Tibial artery (tissue), 4 donors: Measurements from ENCODE around the gene TMEM248.

Source experiments
- DNase-seq, 2 donors: peaks; one replicate each; pipeline ENCODE4 v3.0.0-alpha.2; 2019
- H3K27ac ChIP-seq, 2 donors: fragments of 200-600 bp; sonication (generic) in 1 of 2; 1 replicate in 1 of 2; 2 replicates in 1 of 2; pipeline ENCODE4 v1.5.1; 2018 to 2019; ENCODE audit warnings: mild to moderate bottlenecking in 1 of 2
- H3K27me3 ChIP-seq, 2 donors: fragments of 200-600 bp; sonication (generic) in 1 of 2; one replicate each; pipeline versions ENCODE4 v1.5.1 to v1.6.0; 2016 to 2019
- H3K36me3 ChIP-seq, 3 donors: fragments of 200-600 bp; sonication (generic) in 2 of 3; one replicate each; pipeline ENCODE4 v1.5.1; 2016 to 2019; ENCODE audit warnings: mild to moderate bottlenecking in 2 of 3
- H3K4me1 ChIP-seq, 4 donors: fragments of 200-600 bp; sonication (generic) in 2 of 4; 1 replicate in 3 of 4; 2 replicates in 1 of 4; pipeline ENCODE4 v1.5.1; 2016 to 2019
- H3K4me3 ChIP-seq, 2 donors: fragments of 200-600 bp; sonication (generic) in 1 of 2; 1 replicate in 1 of 2; 2 replicates in 1 of 2; pipeline ENCODE4 v1.5.1; 2018 to 2019; ENCODE audit warnings: mild to moderate bottlenecking in 2 of 2
- H3K9me3 ChIP-seq, 3 donors: fragments of 200-600 bp; sonication (generic) in 1 of 3; one replicate each; pipeline ENCODE4 v1.5.1; 2016 to 2019
- CTCF ChIP-seq, 2 experiments: fragments of 200-600 bp in 1 of 2; fragments of 450-650 bp in 1 of 2; IDR thresholded peaks; one replicate each; pipeline ENCODE4 v1.5.1; 2017 to 2019; ENCODE audit warnings: antibody characterized with exemption in 2 of 2, mild to moderate bottlenecking in 1 of 2, moderate library complexity in 1 of 2
- intact Hi-C: fragments of 100-400 bp; cut with DNase I; formaldehyde crosslinking; loops from one replicate; pipeline ENCODE4 v1.15.0; 2023; ENCODE audit warnings: low total_unique reads

TMEM248 gene

GRCh38 chr7:66899552-66900280, 21.3 kb upstream of the TMEM248 start:
- peaks cover 0 to 78% (median 14%) of the 10 kb centered on the region in 3 donors for H3K36me3 ChIP-seq

GRCh38 chr7:66901941-66902843, 18.8 kb upstream of the TMEM248 start:
- Histone ChIP-seq H3K4me3 (no peak overlapping the region), H3K27me3 (no peaks in the 10 kb centered on the region), H3K36me3 (peaks cover 0 to 71% (median 14%) of the 10 kb centered on the region in 3 donors), H3K9me3 (no peaks in the 10 kb centered on the region), H3K4me1 (no peaks in the 10 kb centered on the region), H3K27ac (no peak overlapping the region)
- DNase-seq: no peak
- intact Hi-C loops: no loop called here
- no peak for TF ChIP-seq CTCF (IDR thresholded peaks at IDR 0.05)

More at GRCh38 chr7:66899552-66900280, 21.3 kb upstream of the TMEM248 start:
- Histone ChIP-seq H3K27ac (no peak overlapping the region), H3K27me3 (no peaks in the 10 kb centered on the region), H3K4me3 (no peak overlapping the region), H3K9me3 (no peaks in the 10 kb centered on the region), H3K4me1 (no peaks in the 10 kb centered on the region)
- intact Hi-C loops: no loop called here
- no peak for TF ChIP-seq CTCF (IDR thresholded peaks at IDR 0.05)
- DNase-seq: no peak

- no peak overlapping the region for H3K27ac ChIP-seq
- TF ChIP-seq CTCF (IDR thresholded peaks at IDR 0.05): no peak
- H3K36me3 ChIP-seq: peaks cover 0 to 65% (median 14%) of the 10 kb centered on the region in 3 donors
- H3K4me1 ChIP-seq: no peaks in the 10 kb centered on the region
- H3K27me3 ChIP-seq: no peaks in the 10 kb centered on the region
- no peak overlapping the region for H3K4me3 ChIP-seq
- no peak for DNase-seq
- intact Hi-C loops: no loop called here
- no peaks in the 10 kb centered on the region for H3K9me3 ChIP-seq
Observed at GRCh38 chr7:66902844-66903180, 18.2 kb upstream of the TMEM248 start.

- H3K27me3 ChIP-seq: no peaks in the 10 kb centered on the region
- no peak overlapping the region for H3K27ac ChIP-seq
- peaks cover 0 to 58% (median 14%) of the 10 kb centered on the region in 3 donors for H3K36me3 ChIP-seq
- no peak for TF ChIP-seq CTCF (IDR thresholded peaks at IDR 0.05)
- H3K4me1 ChIP-seq: no peaks in the 10 kb centered on the region
- H3K4me3 ChIP-seq: no peak overlapping the region
- DNase-seq: no peak
- H3K9me3 ChIP-seq: no peaks in the 10 kb centered on the region
- intact Hi-C loops: no loop called here
Observed at GRCh38 chr7:66903360-66904062, 17.5 kb upstream of the TMEM248 start.

- no peaks in the 10 kb centered on the region for H3K9me3 ChIP-seq
- DNase-seq: no peak
- no peaks in the 10 kb centered on the region for H3K4me1 ChIP-seq
- H3K27me3 ChIP-seq: no peaks in the 10 kb centered on the region
- intact Hi-C loops: no loop called here
- no peak overlapping the region for H3K27ac ChIP-seq
- no peak for TF ChIP-seq CTCF (IDR thresholded peaks at IDR 0.05)
- no peak overlapping the region for H3K4me3 ChIP-seq
- peaks cover 0 to 51% (median 14%) of the 10 kb centered on the region in 3 donors for H3K36me3 ChIP-seq
Observed at GRCh38 chr7:66904063-66904593, 16.9 kb upstream of the TMEM248 start.
